ENCODE measurements around the gene AGAP1.

DNA sequence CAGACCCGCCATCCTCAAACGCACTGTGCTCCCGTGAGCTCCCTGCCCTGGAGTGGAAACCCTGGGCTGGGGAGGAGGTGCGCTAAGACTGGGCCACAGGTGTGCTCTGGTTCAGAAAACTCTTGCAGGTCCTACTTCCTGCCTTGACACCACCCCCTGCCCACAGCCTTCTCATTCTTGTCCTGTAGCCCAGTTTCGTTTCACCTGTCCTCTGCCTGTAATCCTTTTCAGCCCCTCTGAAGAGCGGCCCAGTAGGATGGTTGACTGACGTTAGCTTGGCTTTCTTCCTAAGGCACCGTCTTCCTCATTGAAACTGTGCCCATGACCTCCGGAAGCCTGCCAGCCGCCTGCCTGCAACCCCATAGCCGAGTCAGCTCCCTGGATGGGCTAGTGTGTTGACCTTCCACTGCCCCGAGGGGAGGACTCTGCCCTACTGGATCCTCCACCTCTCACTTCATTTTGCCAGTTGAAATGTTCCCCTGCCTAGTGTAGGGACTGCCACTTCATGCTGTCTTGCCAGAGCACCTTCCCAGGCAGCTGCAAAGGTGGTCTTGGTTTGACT lies 116.9 kb downstream of the AGAP1 start:
- TF ChIP-seq POLR2A (IDR thresholded peaks at IDR 0.05; ENCODE audit: low read depth, low read length) (no peak), POLR2AphosphoS5 (IDR thresholded peaks at IDR 0.05; ENCODE audit: low read depth, low read length) (no peak)

Data from GM12892 (cell line).